Measurements from ENCODE around the gene ITGA1.
A peak's percentile ranks its signal among the peaks of the same experiment; 100 is the strongest.

Gene ITGA1

DNA sequence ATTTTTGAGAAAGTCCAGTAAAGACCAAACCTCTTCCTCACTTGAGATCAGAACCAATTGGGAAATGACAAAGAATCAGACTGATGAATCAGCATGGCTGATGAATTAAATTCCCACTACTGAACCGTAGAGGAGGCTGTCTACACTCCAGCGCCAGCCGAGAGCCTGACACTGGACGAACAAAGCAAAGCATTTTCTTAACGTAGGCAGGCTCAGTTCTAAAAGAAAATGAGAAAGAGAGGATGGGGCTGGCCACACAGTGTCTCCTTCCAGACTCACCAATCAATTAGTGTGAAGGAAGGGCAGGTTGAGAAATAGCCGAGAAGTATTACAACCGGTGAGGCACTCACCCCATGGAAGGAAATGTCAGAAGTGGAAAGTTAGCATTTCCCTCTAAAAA is 49.4 kb downstream of the ITGA1 start:
- no peak overlapping the region for H2BK5ac ChIP-seq (ENCODE audit: low read length)
- no peaks in the 10 kb centered on the region for H3K9me3 ChIP-seq (replicated peaks in 1 of 2; ENCODE audit: control insufficient read depth in 2 of 2, insufficient read depth in 1 of 2, low read depth in 1 of 2, low read length in 2 of 2)
- H3K9ac ChIP-seq (ENCODE audit: low read depth, low read length, poor library complexity): no peak overlapping the region
- H3K4me3 ChIP-seq (ENCODE audit: low read length in 2 of 2): no peak overlapping the region
- H3K27ac ChIP-seq (replicated peaks; ENCODE audit: low read length): no peak overlapping the region
- no peak overlapping the region for H2BK120ac ChIP-seq (ENCODE audit: low read depth, low read length)
- no CpG with 5 or more reads among the region's 7 CpGs for WGBS, 2 donors (ENCODE audit: extremely low coverage in 2 of 2, insufficient read length in 2 of 2, insufficient replicate concordance in 1 of 2)
- peak overlapping the region; percentile 66 for H2AFZ ChIP-seq (ENCODE audit: low read length)
- no peak overlapping the region for H2BK15ac ChIP-seq (ENCODE audit: low read length)
- H3K4me2 ChIP-seq (ENCODE audit: insufficient read depth, low read length, poor library complexity, severe bottlenecking): no peak overlapping the region
- no peak overlapping the region for H4K91ac ChIP-seq (ENCODE audit: low read depth, low read length, poor library complexity)
- H3K4me1 ChIP-seq (ENCODE audit: control insufficient read depth in 2 of 2, insufficient read depth in 1 of 2, low read depth in 1 of 2, low read length in 2 of 2): peaks cover 3 to 4% of the 10 kb centered on the region in 2 donors
- no peak overlapping the region for H3K14ac ChIP-seq (ENCODE audit: low read length)
- H2BK12ac ChIP-seq (ENCODE audit: low read length): no peak overlapping the region
- peak; percentile 15 for DNase-seq (ENCODE audit: low spot score)
- no peak overlapping the region for H4K8ac ChIP-seq (ENCODE audit: low read depth, low read length)
- H3K23ac ChIP-seq (ENCODE audit: low read depth, low read length, poor library complexity): no peak overlapping the region
- H3K18ac ChIP-seq (ENCODE audit: low read length): no peak overlapping the region
- H3K36me3 ChIP-seq (replicated peaks in 1 of 2; ENCODE audit: control insufficient read depth in 2 of 2, insufficient read depth in 2 of 2, low read length in 2 of 2): no peaks in the 10 kb centered on the region
- no peak overlapping the region for H2AK5ac ChIP-seq (ENCODE audit: low read depth, low read length)
- H3K4ac ChIP-seq (ENCODE audit: low read length): no peak overlapping the region
- no peaks in the 10 kb centered on the region for H3K27me3 ChIP-seq (ENCODE audit: control insufficient read depth in 3 of 3, insufficient read depth in 3 of 3, low read depth in 1 of 3, low read length in 3 of 3)
- no peaks in the 10 kb centered on the region for H3K79me1 ChIP-seq (ENCODE audit: low read depth, low read length)

DNA sequence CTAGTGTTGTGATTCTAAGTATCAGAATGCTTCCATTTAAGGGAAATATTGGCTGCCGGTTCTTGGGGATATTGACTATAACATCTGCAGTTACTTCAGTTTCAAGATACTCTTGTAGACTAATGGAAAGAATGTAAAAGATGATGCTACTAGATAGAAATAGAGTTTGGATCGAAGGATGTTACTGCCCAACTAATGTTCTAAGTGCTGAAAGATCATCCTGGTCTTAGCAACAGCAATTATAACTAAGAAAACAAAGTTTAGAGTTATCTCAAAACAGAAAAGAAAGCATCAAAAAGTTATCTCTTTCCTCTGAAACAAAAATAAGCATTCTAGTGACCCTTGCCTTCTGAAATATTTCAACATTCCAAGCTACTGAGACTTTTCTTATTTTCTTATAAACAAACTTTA is 49.9 kb downstream of the ITGA1 start:
- H3K18ac ChIP-seq (ENCODE audit: low read length): no peak overlapping the region
- no peaks in the 10 kb centered on the region for H3K9me3 ChIP-seq (replicated peaks in 1 of 2; ENCODE audit: control insufficient read depth in 2 of 2, insufficient read depth in 1 of 2, low read depth in 1 of 2, low read length in 2 of 2)
- H2BK15ac ChIP-seq (ENCODE audit: low read length): no peak overlapping the region
- no peak overlapping the region for H4K8ac ChIP-seq (ENCODE audit: low read depth, low read length)
- H2BK5ac ChIP-seq (ENCODE audit: low read length): no peak overlapping the region
- no peak overlapping the region for H3K4ac ChIP-seq (ENCODE audit: low read length)
- WGBS, 2 donors (ENCODE audit: extremely low coverage in 2 of 2, insufficient read length in 2 of 2, insufficient replicate concordance in 1 of 2): no CpG with 5 or more reads among the region's 2 CpGs
- no peak overlapping the region for H3K4me3 ChIP-seq (ENCODE audit: low read length in 2 of 2)
- DNase-seq (ENCODE audit: low spot score): no peak
- H3K4me2 ChIP-seq (ENCODE audit: insufficient read depth, low read length, poor library complexity, severe bottlenecking): no peak overlapping the region
- no peaks in the 10 kb centered on the region for H3K79me1 ChIP-seq (ENCODE audit: low read depth, low read length)
- H3K9ac ChIP-seq (ENCODE audit: low read depth, low read length, poor library complexity): no peak overlapping the region
- no peak overlapping the region for H2BK120ac ChIP-seq (ENCODE audit: low read depth, low read length)
- H3K27ac ChIP-seq (replicated peaks; ENCODE audit: low read length): no peak overlapping the region
- H3K27me3 ChIP-seq (ENCODE audit: control insufficient read depth in 3 of 3, insufficient read depth in 3 of 3, low read depth in 1 of 3, low read length in 3 of 3): no peaks in the 10 kb centered on the region
- no peak overlapping the region for H3K23ac ChIP-seq (ENCODE audit: low read depth, low read length, poor library complexity)
- H2BK12ac ChIP-seq (ENCODE audit: low read length): no peak overlapping the region
- no peak overlapping the region for H4K91ac ChIP-seq (ENCODE audit: low read depth, low read length, poor library complexity)
- no peak overlapping the region for H2AK5ac ChIP-seq (ENCODE audit: low read depth, low read length)
- H3K4me1 ChIP-seq (ENCODE audit: control insufficient read depth in 2 of 2, insufficient read depth in 1 of 2, low read depth in 1 of 2, low read length in 2 of 2): peaks cover 3 to 4% of the 10 kb centered on the region in 2 donors
- H2AFZ ChIP-seq (ENCODE audit: low read length): peak overlapping the region; percentile 66
- H3K14ac ChIP-seq (ENCODE audit: low read length): no peak overlapping the region
- H3K36me3 ChIP-seq (replicated peaks in 1 of 2; ENCODE audit: control insufficient read depth in 2 of 2, insufficient read depth in 2 of 2, low read length in 2 of 2): no peaks in the 10 kb centered on the region

- Histone ChIP-seq H2BK5ac (ENCODE audit: low read length) (no peak overlapping the region), H2BK120ac (ENCODE audit: low read depth, low read length) (no peak overlapping the region), H3K23ac (ENCODE audit: low read depth, low read length, poor library complexity) (no peak overlapping the region), H2BK15ac (ENCODE audit: low read length) (no peak overlapping the region), H3K79me1 (ENCODE audit: low read depth, low read length) (no peaks in the 10 kb centered on the region), H3K27ac (replicated peaks; ENCODE audit: low read length) (no peak overlapping the region), H3K14ac (ENCODE audit: low read length) (no peak overlapping the region), H4K8ac (ENCODE audit: low read depth, low read length) (no peak overlapping the region), H2AFZ (ENCODE audit: low read length) (no peak overlapping the region), H3K9me3 (replicated peaks in 1 of 2; ENCODE audit: control insufficient read depth in 2 of 2, insufficient read depth in 1 of 2, low read depth in 1 of 2, low read length in 2 of 2) (no peaks in the 10 kb centered on the region), H3K4me2 (ENCODE audit: insufficient read depth, low read length, poor library complexity, severe bottlenecking) (no peak overlapping the region), H3K9ac (ENCODE audit: low read depth, low read length, poor library complexity) (no peak overlapping the region), H2BK12ac (ENCODE audit: low read length) (no peak overlapping the region), H4K91ac (ENCODE audit: low read depth, low read length, poor library complexity) (no peak overlapping the region), H3K4ac (ENCODE audit: low read length) (no peak overlapping the region), H3K27me3 (ENCODE audit: control insufficient read depth in 3 of 3, insufficient read depth in 3 of 3, low read depth in 1 of 3, low read length in 3 of 3) (no peaks in the 10 kb centered on the region), H3K4me1 (ENCODE audit: control insufficient read depth in 2 of 2, insufficient read depth in 1 of 2, low read depth in 1 of 2, low read length in 2 of 2) (peaks cover 3 to 4% of the 10 kb centered on the region in 2 donors), H3K4me3 (ENCODE audit: low read length in 2 of 2) (no peak overlapping the region), H3K18ac (ENCODE audit: low read length) (no peak overlapping the region), H2AK5ac (ENCODE audit: low read depth, low read length) (no peak overlapping the region), H3K36me3 (replicated peaks in 1 of 2; ENCODE audit: control insufficient read depth in 2 of 2, insufficient read depth in 2 of 2, low read length in 2 of 2) (no peaks in the 10 kb centered on the region)
- no CpG with 5 or more reads among the region's 7 CpGs for WGBS, 2 donors (ENCODE audit: extremely low coverage in 2 of 2, insufficient read length in 2 of 2, insufficient replicate concordance in 1 of 2)
- no peak for DNase-seq (ENCODE audit: low spot score)
These were observed 50.8 kb downstream of the ITGA1 start for GRCh38 chr5:52838326-52839015.

GRCh38 chr5:52839285-52839684 is 51.6 kb downstream of the ITGA1 start:
- no peak for DNase-seq (ENCODE audit: low spot score)
- H2BK120ac ChIP-seq (ENCODE audit: low read depth, low read length): no peak overlapping the region
- H3K18ac ChIP-seq (ENCODE audit: low read length): no peak overlapping the region
- H3K9me3 ChIP-seq (replicated peaks in 1 of 2; ENCODE audit: control insufficient read depth in 2 of 2, insufficient read depth in 1 of 2, low read depth in 1 of 2, low read length in 2 of 2): no peaks in the 10 kb centered on the region
- WGBS, 2 donors (ENCODE audit: extremely low coverage in 2 of 2, insufficient read length in 2 of 2, insufficient replicate concordance in 1 of 2): no CpG with 5 or more reads among the region's 1 CpG
- no peak overlapping the region for H3K27ac ChIP-seq (replicated peaks; ENCODE audit: low read length)
- H3K4me2 ChIP-seq (ENCODE audit: insufficient read depth, low read length, poor library complexity, severe bottlenecking): no peak overlapping the region
- no peak overlapping the region for H2BK15ac ChIP-seq (ENCODE audit: low read length)
- H3K27me3 ChIP-seq (ENCODE audit: control insufficient read depth in 3 of 3, insufficient read depth in 3 of 3, low read depth in 1 of 3, low read length in 3 of 3): no peaks in the 10 kb centered on the region
- H3K4me1 ChIP-seq (ENCODE audit: control insufficient read depth in 2 of 2, insufficient read depth in 1 of 2, low read depth in 1 of 2, low read length in 2 of 2): peaks cover 3 to 4% of the 10 kb centered on the region in 2 donors
- no peak overlapping the region for H2AK5ac ChIP-seq (ENCODE audit: low read depth, low read length)
- no peak overlapping the region for H4K8ac ChIP-seq (ENCODE audit: low read depth, low read length)
- H3K4me3 ChIP-seq (ENCODE audit: low read length in 2 of 2): no peak overlapping the region
- H4K91ac ChIP-seq (ENCODE audit: low read depth, low read length, poor library complexity): no peak overlapping the region
- no peaks in the 10 kb centered on the region for H3K79me1 ChIP-seq (ENCODE audit: low read depth, low read length)
- H3K14ac ChIP-seq (ENCODE audit: low read length): no peak overlapping the region
- H2AFZ ChIP-seq (ENCODE audit: low read length): no peak overlapping the region
- H3K4ac ChIP-seq (ENCODE audit: low read length): no peak overlapping the region
- no peak overlapping the region for H2BK5ac ChIP-seq (ENCODE audit: low read length)
- H3K23ac ChIP-seq (ENCODE audit: low read depth, low read length, poor library complexity): no peak overlapping the region
- no peaks in the 10 kb centered on the region for H3K36me3 ChIP-seq (replicated peaks in 1 of 2; ENCODE audit: control insufficient read depth in 2 of 2, insufficient read depth in 2 of 2, low read length in 2 of 2)
- no peak overlapping the region for H2BK12ac ChIP-seq (ENCODE audit: low read length)
- no peak overlapping the region for H3K9ac ChIP-seq (ENCODE audit: low read depth, low read length, poor library complexity)
